GM12878 (cell line): ENCODE measurements around the gene IKBKG.

Experiments
- ATF3 ChIP-seq: IDR thresholded peaks from 2 replicates; pipeline ENCODE4 v1.6.1; 2011; ENCODE audit warnings: low read depth, mild to moderate bottlenecking, low read length, moderate library complexity, borderline replicate concordance; ENCODE audit errors: extremely low read depth
- BHLHE40 ChIP-seq, 2 experiments: fragments of 450-650 bp in 1 of 2; IDR thresholded peaks; 2 replicates each; pipeline ENCODE4 v1.6.1; 2011 to 2017; ENCODE audit warnings: low read depth in 2 of 2, borderline replicate concordance in 1 of 2, improper control_type of control experiment in 1 of 2, low read length in 1 of 2, mild to moderate bottlenecking in 1 of 2
- CREB1 ChIP-seq: IDR thresholded peaks from 2 replicates; pipeline ENCODE4 v1.6.1; 2012; ENCODE audit warnings: low read depth, mild to moderate bottlenecking, inconsistent platforms
- CREM ChIP-seq: IDR thresholded peaks from 2 replicates; pipeline ENCODE4 v1.6.1; 2014; ENCODE audit warnings: antibody characterized with exemption, low read depth
- CTCF ChIP-seq, 3 experiments: IDR thresholded peaks in 2 of 3; conservative IDR thresholded peaks in 1 of 3; 2 replicates each; pipeline ENCODE4 v1.5.1; 2011; ENCODE audit warnings: low read depth in 3 of 3, low read length in 3 of 3, mild to moderate bottlenecking in 3 of 3, control low read depth in 2 of 3, moderate library complexity in 2 of 3, inconsistent platforms in 1 of 3, mixed read lengths in 1 of 3; ENCODE audit not compliant: control insufficient read depth in 2 of 3, insufficient read depth in 1 of 3; ENCODE audit errors: extremely low read depth in 1 of 3
- DPF2 ChIP-seq: fragments of 450-650 bp; IDR thresholded peaks from 2 replicates; pipeline ENCODE4 v1.6.1; 2017; ENCODE audit warnings: mild to moderate bottlenecking
- EZH2 ChIP-seq: IDR thresholded peaks from 2 replicates; pipeline ENCODE4 v1.6.1; 2012; ENCODE audit warnings: low read depth, mild to moderate bottlenecking, control low read depth, inconsistent platforms, low read length, borderline replicate concordance; ENCODE audit not compliant: control insufficient read depth
- NFYA ChIP-seq: IDR thresholded peaks from 2 replicates; pipeline ENCODE4 v1.6.1; 2011; ENCODE audit warnings: low read depth, mild to moderate bottlenecking, low read length, improper control_type of control experiment, borderline replicate concordance
- RELA ChIP-seq: fragments of 450-650 bp; IDR thresholded peaks from 2 replicates; pipeline ENCODE4 v1.8.0; 2014; ENCODE audit warnings: borderline replicate concordance; ENCODE audit not compliant: partially characterized antibody
- REST ChIP-seq: IDR thresholded peaks from 2 replicates; pipeline ENCODE4 v1.6.1; 2012; ENCODE audit warnings: mild to moderate bottlenecking, low read depth, low read length
- TF ChIP-seq, protein P1 (sequence below): fragments of 450-650 bp; conservative IDR thresholded peaks from 2 replicates; pipeline ENCODE4 v1.6.1; 2017; ENCODE audit warnings: mild to moderate bottlenecking, moderate library complexity

DNA sequence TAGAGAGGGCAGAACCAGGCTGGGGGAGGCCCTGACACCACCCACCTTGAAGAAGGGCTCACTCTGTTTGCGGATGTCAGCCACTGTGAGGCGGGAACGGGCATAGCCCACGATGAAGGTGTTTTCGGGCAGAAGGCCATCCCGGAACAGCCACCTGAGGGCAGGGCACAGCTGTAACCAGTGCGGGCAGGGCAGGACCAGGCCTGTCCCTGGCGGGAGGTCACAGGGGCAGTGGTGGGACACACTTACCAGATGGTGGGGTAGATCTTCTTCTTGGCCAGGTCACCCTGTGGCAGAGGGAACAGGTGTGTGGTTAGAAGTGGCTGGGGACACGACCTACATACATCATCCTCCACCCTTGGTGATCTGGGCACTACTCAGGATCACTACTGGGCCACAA, 11.5 kb upstream of the IKBKG start:
- TF ChIP-seq ATF3: no peak
- TF ChIP-seq CREM: no peak
- no peak for TF ChIP-seq REST
- no peak for TF ChIP-seq CTCF (IDR thresholded peaks at IDR 0.05 in 2 of 3, conservative IDR thresholded peaks at IDR 0.05 in 1 of 3; ENCODE audit: control insufficient read depth in 2 of 3, extremely low read depth in 1 of 3, insufficient read depth in 1 of 3, low read depth in 3 of 3, low read length in 3 of 3)
- TF ChIP-seq CREB1: no peak
- TF ChIP-seq RELA: no peak
- TF ChIP-seq DPF2: no peak
- TF ChIP-seq EZH2: no peak
- no peak for TF ChIP-seq NFYA
- no peak for TF ChIP-seq BHLHE40 (IDR thresholded peaks at IDR 0.05; ENCODE audit: borderline replicate concordance in 1 of 2, low read depth in 2 of 2, low read length in 1 of 2)
- TF ChIP-seq, protein P1, sequence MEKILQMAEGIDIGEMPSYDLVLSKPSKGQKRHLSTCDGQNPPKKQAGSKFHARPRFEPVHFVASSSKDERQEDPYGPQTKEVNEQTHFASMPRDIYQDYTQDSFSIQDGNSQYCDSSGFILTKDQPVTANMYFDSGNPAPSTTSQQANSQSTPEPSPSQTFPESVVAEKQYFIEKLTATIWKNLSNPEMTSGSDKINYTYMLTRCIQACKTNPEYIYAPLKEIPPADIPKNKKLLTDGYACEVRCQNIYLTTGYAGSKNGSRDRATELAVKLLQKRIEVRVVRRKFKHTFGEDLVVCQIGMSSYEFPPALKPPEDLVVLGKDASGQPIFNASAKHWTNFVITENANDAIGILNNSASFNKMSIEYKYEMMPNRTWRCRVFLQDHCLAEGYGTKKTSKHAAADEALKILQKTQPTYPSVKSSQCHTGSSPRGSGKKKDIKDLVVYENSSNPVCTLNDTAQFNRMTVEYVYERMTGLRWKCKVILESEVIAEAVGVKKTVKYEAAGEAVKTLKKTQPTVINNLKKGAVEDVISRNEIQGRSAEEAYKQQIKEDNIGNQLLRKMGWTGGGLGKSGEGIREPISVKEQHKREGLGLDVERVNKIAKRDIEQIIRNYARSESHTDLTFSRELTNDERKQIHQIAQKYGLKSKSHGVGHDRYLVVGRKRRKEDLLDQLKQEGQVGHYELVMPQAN: no peak
